EL (cell line): Measurements from ENCODE around the gene CTTNBP2.
"Not testable (repeated sequence)": the region's sequence is repeated elsewhere in the genome, so short reads cannot be mapped to it uniquely, and the experiment has no call there.

ENCODE experiments used
- DNase-seq: peaks from one replicate; pipeline ENCODE4 v3.0.0-alpha.2; 2016

Gene CTTNBP2

GRCh38 chr7:117737926-117738325, 135.3 kb downstream of the CTTNBP2 start:
- no peak for DNase-seq

- no peak for DNase-seq
Observed at GRCh38 chr7:117731455-117731854, 141.8 kb downstream of the CTTNBP2 start.

- DNase-seq = no peak
Observed at GRCh38 chr7:117730390-117730789, 142.9 kb downstream of the CTTNBP2 start.

- DNase-seq = no peak
Observed at GRCh38 chr7:117728890-117729624, 144.2 kb downstream of the CTTNBP2 start.

- DNase-seq = no peak
Observed at GRCh38 chr7:117724898-117725297, 148.3 kb downstream of the CTTNBP2 start.

GRCh38 chr7:117719377-117719776, 153.9 kb downstream of the CTTNBP2 start:
- no peak for DNase-seq

- DNase-seq = no peak
Observed at GRCh38 chr7:117718116-117718835, 155.0 kb downstream of the CTTNBP2 start.

- DNase-seq = no peak
Observed at GRCh38 chr7:117717357-117717756, 155.9 kb downstream of the CTTNBP2 start.

GRCh38 chr7:117716707-117717299, 156.4 kb downstream of the CTTNBP2 start:
- no peak for DNase-seq

- DNase-seq = peak; percentile 44
Observed at GRCh38 chr7:117715784-117716445, 157.3 kb downstream of the CTTNBP2 start.

- DNase-seq = no peak
Observed at GRCh38 chr7:117711556-117711955, 161.7 kb downstream of the CTTNBP2 start.

- not testable (repeated sequence) for DNase-seq
Observed at GRCh38 chr7:117708173-117708572, 165.1 kb downstream of the CTTNBP2 start.

- DNase-seq = no peak
Observed at GRCh38 chr7:117707080-117707479, 166.2 kb downstream of the CTTNBP2 start.

GRCh38 chr7:117706210-117706609, 167.0 kb downstream of the CTTNBP2 start:
- no peak for DNase-seq

- DNase-seq = no peak
Observed at GRCh38 chr7:117705630-117706029, 167.6 kb downstream of the CTTNBP2 start.

GRCh38 chr7:117704063-117704462, 169.2 kb downstream of the CTTNBP2 start:
- DNase-seq = no peak

GRCh38 chr7:117698018-117698417, 175.2 kb downstream of the CTTNBP2 start:
- no peak for DNase-seq

- no peak for DNase-seq
Observed at GRCh38 chr7:117692338-117692737, 180.9 kb downstream of the CTTNBP2 start.

- DNase-seq = no peak
Observed at GRCh38 chr7:117690147-117690546, 183.1 kb downstream of the CTTNBP2 start.

- DNase-seq = no peak
Observed at GRCh38 chr7:117689406-117689805, 183.8 kb downstream of the CTTNBP2 start.

GRCh38 chr7:117688126-117688525, 185.1 kb downstream of the CTTNBP2 start:
- no peak for DNase-seq

GRCh38 chr7:117686311-117686935, 186.8 kb downstream of the CTTNBP2 start:
- no peak for DNase-seq

- DNase-seq = no peak
Observed at GRCh38 chr7:117685795-117686194, 187.4 kb downstream of the CTTNBP2 start.
